ENCODE measurements around the gene CD58.
"Not testable (repeated sequence)": the region's sequence is repeated elsewhere in the genome, so short reads cannot be mapped to it uniquely, and the experiment has no call there.

CD58 gene, protein sequence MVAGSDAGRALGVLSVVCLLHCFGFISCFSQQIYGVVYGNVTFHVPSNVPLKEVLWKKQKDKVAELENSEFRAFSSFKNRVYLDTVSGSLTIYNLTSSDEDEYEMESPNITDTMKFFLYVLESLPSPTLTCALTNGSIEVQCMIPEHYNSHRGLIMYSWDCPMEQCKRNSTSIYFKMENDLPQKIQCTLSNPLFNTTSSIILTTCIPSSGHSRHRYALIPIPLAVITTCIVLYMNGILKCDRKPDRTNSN

DNA sequence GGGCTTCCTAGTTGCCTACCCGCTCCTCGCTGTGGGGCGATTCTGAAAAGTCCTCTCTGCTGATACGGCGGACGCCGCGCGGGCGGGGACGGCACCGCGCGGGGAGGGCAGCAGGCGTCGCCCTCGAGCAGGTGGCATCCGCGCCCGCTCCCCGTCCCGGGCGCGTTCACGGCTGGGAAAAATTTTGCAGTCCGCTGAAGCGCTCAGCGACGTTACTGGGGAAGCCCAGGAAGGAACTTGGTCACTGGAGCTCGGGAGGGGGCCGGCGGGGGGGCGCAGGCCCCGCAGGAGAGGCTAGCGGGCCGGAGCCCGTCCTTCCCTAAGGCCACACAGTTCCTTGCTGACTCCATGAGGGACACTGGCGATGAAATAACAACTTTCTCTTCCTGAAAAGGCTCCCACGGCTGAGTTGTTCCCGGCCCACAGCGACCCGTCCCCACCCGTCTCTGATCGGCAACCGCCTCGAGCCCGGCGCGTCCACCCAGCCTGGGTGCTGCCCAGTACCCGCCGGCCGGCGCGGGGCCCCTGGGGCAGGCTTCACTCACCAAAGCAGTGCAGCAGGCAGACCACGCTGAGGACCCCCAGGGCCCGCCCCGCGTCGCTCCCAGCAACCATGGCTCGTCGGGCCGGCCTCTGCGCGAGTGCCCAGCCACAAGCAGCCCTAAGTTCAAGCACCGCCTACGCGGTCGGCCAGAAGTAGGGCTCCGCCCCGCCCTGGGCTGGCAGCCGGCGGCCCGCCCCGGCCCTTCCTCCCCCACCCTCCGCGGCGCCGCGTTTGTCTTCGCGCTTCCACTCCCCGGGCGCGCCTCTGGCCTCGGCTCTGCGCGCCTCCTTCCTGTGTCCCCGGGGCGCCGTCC lies at the start of gene CD58:
Gene CD58, minus strand, starts transcription at position 669 of the 857 bp plus-strand sequence. Its CDS starts 54 bp downstream, at position 615.
- peak; percentile 56 to 67 for DNase-seq (ENCODE audit: low read depth in 2 of 2, low spot score in 1 of 2)

DNA sequence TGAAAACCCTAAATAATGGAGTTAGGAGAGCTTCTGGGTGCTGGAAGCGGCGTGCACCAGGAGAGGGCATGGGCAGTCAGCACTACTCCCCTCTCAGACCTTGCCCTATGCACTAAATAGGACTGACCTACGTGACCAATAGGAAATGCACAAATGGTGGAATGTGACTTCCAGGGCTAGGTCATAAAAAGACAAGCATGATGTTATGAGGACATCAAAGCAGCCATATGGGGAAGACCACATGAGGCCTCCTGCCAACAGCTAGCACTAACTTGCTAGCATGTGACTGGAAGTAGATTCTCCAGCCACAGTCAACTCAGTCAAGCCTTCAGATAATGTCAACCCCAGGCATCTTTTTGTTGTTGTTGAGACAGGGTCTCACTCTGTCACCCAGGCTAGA lies 49.6 kb upstream of the CD58 start:
- not testable (repeated sequence) for DNase-seq (ENCODE audit: low read depth in 2 of 2, low spot score in 1 of 2)

DNA sequence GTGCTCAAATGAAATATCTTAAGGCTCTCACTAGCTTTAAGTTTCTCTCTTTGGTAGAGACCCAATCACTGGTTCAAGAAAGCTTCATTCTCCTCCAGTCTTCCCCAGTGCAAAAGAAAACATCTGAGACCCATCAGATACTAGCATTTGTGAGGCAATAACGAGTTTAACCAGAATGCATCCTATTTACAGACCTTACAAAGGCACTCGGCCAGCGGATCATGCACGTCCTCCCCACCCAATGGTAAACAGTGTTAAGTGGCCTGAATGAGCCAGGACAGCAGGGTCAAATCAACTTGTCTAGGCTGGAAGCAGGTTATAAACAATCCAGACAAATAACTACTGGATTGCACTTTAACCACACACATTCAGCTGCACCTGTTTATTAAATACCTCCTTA lies 48.3 kb upstream of the CD58 start:
- DNase-seq (ENCODE audit: low read depth in 2 of 2, low spot score in 1 of 2) = not testable (repeated sequence)

DNA sequence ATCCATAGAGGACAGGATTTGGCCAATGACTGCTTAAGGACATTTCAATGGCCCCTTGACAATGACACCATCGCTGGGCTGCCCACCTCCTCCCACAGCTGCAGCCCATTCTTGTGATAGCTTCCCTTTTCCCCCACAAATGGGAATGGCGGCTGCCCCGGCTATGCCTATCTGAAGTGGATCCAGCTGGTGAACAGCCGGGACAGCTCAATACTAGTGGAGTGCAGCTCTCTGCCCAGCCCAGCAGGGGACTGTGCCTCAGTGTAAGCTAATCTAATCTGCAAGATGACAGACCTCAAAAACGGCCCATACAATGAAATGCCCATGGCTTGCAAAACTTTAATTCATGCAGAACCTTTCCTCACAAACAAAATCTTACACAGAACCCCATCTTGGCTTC lies 47.0 kb upstream of the CD58 start:
- not testable (repeated sequence) for DNase-seq (ENCODE audit: low read depth in 2 of 2, low spot score in 1 of 2)

DNA sequence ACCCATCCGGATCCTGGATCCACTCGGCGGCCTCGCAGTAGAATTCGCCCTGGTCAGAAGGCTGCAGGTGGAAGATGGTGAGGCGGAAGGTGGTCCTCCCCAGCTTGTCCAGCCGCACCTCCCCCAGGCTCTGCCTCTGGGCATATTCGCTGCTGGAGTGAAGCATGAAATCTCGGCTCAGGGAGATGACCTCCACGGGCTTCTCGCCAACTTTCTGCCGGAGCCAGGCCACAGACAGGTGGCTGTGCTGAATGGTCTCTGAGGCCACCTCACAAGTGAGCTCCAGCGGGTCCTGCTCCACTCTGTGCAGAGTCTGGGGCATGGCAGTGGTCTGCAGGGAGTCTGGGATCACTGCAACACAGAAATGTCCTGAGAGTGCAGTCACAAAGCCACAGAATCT lies 43.0 kb upstream of the CD58 start:
- DNase-seq (ENCODE audit: low read depth in 2 of 2, low spot score in 1 of 2) = not testable (repeated sequence)

DNA sequence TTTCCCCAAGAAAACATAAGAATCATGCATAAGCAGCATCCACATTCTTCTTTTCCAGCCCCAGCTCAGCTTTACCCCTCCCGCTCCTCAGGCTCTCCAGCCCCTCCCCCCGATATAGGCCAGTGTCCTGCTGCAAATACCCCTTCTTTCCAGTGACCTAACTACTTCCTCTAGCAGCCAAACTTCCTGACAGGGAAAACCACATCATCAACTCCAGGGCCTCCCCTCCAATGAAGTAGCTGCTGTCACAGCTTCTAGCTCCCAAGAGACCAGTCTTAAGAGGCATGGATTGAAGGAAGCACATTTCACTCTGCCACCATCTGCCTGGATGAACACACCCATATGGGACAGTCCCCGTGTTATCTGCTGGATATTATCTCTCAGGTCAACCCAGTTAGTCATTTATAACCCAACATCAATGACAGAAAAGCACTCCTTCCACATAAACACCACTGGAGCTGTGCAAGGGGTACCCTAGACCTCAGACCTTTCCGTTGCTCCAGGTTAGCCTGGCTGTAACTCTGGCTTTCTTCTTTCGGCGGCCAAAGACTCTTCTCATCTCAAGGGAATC lies 39.1 kb upstream of the CD58 start:
- DNase-seq (ENCODE audit: low read depth in 2 of 2, low spot score in 1 of 2) = not testable (repeated sequence)

DNA sequence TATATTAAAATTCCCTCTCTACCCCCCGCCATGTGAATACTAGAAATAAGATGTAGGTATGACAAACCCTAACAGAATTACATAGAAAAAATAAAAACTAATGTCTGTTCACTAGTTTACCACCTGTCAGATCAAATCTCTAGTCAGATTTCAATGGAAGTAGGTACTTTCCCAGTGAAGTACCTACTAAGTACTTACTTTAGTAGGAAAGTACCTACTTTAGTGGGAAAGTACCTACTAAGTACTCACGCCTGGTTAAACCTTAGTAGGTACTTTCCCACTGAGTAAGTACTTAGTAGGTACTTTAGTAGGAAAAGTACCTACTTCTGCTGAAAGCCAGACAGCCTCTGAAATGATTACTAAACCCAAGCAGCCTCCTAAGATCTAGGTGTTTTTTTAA lies 38.0 kb upstream of the CD58 start:
- DNase-seq (ENCODE audit: low read depth in 2 of 2, low spot score in 1 of 2) = not testable (repeated sequence)

DNA sequence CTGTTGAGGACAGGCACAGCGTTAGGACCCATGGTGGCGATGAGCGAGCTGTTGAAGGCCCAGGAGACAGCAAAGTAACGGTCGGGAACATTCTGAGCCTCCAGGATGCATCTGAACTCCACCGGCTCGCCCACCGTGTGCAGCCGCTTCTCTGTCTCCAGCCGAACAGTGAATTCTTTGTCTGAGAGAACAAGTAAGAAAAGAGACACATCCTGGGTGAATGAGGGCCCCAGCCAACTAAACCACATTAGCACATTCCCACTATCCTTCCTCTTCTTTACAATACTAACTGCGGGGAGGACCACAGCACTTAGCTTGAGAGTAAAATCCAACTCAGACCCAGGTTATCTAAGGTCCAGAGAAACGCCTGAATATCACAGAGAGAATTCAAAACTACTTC lies 37.3 kb upstream of the CD58 start:
- not testable (repeated sequence) for DNase-seq (ENCODE audit: low read depth in 2 of 2, low spot score in 1 of 2)

DNA sequence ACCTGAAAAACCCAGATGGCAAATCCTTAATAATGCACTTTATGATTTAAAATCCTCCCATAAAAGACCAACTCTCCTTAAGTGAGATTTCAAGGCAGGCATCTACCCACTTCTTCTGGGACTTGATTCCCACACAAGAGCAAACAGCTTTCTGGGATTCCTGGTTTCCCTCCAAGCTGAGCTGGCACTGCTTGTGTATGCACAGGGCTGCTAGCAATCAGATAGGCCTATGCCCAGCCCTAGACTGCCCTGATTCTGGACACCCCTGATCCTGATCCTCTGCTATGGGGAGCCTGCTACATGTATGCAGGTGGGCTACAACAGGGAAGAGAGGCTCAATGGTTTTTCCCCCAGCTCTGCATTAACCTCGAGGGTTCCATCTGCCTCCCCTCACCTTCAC lies 36.6 kb upstream of the CD58 start:
- DNase-seq (ENCODE audit: low read depth in 2 of 2, low spot score in 1 of 2) = not testable (repeated sequence)

DNA sequence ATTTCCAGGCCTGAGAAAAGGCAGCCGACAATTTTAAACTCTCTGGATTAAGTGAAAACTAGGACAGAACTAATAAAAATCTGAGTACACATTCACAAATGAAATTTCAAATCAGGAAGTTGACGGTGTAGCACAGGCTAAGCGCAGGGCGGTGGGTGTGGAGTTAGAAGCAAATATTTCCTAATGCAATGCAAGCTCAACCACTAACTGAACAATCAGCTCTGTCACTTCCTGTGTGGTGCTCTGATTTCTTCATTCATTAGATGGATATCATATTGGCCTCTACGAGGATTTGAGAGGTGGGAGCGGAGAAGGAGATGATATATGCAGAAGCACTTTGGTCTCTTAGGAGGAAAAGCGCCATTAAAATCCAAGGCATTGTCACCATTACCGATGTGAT lies 35.2 kb upstream of the CD58 start:
- not testable (repeated sequence) for DNase-seq (ENCODE audit: low read depth in 2 of 2, low spot score in 1 of 2)

DNA sequence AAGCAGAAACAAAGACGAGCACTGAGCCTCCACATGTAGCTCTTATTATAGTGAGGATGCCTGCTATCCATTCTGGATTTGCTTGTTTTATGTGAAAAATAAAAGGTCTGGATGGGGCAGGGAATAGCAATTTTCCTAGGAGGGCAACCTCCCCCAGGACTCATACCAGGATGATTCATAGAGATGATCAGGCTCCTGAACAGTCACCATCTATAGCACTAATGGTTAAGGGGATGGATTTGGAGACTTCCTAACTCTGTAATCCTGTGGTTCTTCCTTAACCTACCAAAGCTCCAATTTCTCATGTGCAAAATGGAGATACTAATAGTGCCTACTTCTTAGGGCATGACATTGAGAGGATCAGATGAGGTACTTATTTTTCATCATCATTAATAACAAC lies 34.5 kb upstream of the CD58 start:
- DNase-seq (ENCODE audit: low read depth in 2 of 2, low spot score in 1 of 2) = no peak

DNA sequence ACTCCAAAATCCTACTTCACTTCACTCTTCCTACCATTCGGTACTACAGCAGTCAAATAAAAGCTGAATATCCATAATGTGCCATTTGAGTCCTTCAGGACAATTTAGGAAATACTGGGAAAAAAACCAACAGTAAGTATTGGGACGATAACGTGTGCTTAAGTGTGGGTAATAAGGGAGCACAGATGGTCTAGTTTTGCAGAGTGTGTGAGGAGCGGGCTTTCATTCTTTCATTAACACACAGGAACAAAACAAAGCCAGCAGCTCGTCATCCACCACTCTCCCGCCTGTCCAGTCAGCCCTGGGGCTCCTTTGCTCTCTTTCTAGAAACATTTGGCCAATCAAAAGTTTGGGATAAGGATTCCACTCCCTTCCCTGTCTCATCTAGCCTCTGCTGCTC lies 33.6 kb upstream of the CD58 start:
- DNase-seq (ENCODE audit: low read depth in 2 of 2, low spot score in 1 of 2) = not testable (repeated sequence)

DNA sequence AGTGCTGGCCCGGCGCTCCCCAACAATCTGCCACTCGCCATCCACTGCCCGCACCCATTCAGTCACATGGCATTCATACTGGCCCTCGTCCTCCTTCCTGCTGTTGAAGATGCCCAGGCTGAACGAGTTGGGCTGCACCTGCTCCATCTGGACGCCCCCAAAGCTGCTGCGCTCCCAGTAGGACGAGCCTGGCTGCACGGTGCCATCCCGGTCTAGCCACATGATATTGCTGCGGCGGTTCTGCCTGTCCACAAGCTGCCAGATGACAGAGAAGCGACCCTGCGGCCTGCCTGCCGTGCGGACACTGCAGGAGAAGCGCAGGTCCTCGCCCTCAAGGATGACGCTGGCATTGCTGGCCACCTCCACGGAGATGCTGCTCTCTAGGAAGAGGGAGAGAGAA lies 32.8 kb upstream of the CD58 start:
- DNase-seq (ENCODE audit: low read depth in 2 of 2, low spot score in 1 of 2) = not testable (repeated sequence)

DNA sequence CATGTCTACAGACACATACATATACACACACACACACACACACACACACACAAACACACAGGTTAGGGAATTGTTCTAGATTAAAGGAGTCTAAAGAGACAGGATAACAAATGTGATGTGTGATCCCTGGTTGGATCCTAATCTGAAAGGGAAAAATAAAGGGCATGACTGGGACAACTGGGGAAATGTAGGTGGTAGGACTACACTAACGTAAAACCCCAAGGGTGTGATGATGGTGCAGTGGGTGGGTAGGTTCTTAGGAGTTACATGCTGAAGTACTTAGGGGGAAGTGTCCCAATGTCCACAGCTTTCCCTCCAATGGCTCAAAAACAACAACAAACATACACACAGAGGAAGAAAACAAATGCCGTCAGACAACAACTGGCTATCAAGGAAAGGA lies 28.5 kb upstream of the CD58 start:
- not testable (repeated sequence) for DNase-seq (ENCODE audit: low read depth in 2 of 2, low spot score in 1 of 2)

DNA sequence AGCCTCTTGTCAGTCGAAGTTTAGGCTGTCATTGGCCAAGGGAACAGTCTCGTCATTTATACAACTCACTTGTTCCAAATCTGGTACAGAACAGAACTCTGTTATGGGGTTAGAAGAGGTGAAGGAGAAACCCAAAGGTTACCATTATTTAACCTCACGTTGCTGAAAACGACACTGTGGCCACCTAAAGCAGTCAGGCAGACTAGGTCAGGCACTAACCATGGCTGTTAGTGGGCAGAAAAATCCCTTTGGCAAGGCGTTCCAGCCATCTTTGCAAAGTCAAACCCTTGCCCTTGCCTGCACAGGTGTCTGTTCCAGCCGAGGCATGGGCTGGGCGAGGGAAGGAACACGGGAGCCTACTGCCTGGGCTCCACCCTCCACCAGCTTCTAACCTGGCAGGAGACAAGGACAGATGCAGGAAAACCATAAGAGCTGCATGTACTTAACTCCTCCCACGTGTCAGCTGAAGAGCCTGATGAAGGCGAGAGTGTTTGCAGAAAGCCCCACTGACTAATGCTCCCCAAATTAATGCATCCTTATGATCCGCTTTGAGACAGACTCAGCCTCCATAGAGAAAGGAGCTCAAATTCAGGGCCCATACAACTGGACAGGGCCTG lies 27.7 kb upstream of the CD58 start:
- DNase-seq (ENCODE audit: low read depth in 2 of 2, low spot score in 1 of 2) = not testable (repeated sequence)

DNA sequence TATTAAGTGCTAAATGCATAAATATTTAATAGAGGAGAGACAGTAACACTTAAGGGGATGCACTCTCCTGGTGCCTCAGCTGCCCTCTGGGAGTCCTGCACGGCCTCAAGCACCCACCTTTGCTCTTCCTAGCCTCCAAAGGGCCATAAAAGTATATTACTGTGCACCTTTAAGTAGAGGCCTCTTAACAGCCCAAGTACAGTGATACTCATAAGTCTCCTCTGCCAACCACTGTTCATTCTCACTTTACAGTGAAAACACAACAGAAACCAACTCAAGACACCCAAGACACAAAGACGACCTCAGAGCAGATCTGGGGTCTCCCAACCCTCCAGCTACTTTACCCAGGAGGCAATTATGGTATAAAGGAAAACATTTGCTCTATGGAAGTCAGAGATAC lies 26.6 kb upstream of the CD58 start:
- DNase-seq (ENCODE audit: low read depth in 2 of 2, low spot score in 1 of 2) = not testable (repeated sequence)

DNA sequence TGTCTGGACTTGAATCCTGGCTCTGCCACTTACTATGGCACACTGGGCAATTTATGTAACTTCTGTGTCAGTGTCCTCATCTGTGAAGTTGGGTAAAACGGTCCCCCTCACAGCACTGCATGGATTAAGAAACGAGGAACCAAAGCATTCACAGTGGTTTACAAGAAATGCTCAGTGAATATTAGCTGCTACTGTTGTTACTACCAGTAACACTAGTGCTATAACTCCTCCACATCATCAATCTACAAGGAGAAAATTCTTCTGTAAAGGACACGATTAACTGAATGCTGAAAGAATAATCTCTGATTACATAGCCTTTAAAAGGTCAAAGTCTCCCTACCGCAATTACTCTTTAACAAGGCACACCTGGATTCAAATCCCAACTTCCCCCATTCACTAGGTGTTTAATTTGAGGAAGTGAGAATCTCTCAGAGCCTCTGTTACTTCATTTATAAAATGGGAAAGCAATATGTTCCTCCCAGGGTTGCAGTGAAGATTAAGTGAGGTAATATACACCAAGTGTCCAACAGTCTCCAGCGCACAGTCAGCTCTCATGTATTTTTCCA lies 26.0 kb upstream of the CD58 start:
- not testable (repeated sequence) for DNase-seq (ENCODE audit: low read depth in 2 of 2, low spot score in 1 of 2)

DNA sequence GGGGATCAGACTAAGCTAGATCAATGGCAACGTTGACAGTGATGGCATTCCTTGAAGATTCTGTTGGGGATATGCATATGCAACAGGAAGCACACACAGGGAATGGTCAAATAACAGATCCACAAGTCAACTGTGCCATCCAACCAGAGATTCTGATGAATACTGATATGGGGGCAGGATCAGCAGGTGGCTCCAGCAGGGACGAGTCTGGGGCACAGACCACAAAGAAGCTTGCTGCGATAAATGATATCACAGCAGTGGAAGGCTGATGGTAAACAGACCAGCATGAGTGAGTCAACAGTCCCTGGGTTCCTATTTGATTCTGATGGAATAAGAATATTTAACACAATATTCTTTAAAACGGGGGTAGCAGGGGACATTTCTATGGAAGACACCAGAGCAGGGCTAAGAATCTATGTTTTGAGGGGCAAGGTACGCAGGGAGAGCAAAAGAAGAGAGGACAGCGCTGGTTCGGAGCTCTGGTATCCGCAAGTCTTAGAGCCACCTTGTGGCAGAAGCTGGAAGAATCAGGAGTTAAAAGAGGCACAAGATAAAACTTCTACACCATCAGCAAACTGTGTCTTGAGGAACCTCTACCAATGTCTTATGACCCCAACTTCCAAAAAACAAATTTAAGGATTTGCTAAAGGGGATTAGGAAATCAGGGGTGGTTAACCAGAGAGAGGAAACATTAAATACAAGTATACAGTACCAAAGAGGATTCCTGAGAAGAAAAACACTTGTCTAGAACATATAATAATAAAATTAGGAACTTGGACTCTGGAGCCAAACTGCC lies 25.3 kb upstream of the CD58 start:
- DNase-seq (ENCODE audit: low read depth in 2 of 2, low spot score in 1 of 2) = not testable (repeated sequence)

DNA sequence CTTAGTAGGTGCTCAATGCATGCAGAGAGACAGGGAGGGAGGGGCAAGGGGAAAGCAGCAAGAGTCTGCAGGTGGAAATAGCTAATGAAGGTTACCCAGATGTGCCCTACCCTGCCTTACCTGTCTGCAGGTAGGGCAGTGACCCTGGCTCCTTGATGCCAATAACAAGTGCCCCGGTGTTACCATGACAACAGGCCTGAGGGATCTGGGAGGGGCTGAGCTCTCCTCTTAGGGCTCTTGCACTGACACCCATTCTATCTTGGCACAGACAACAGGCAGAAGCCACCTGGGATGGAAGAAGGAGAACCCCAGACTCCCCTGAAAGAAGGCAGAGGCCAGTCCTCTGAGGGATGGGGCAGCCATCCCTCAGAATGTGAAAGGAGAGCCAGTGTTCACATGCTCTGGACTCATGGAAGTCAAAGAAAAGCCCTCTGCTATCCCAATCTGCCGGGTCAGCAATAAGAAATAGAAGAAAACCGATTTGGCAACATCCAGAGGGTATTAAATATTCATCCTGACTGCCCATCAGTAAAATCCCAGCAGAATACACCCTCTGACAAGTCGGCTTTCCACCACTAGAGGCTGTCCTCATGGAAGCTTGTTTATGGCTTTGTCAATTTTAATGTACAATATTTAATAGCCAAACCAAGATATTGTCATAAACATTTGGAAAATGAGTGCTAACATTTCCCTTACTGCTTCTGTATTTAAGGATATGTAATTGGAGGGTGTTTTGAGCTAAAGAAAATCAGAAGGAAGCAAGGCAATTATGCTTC lies 24.4 kb upstream of the CD58 start:
- not testable (repeated sequence) for DNase-seq (ENCODE audit: low read depth in 2 of 2, low spot score in 1 of 2)

DNA sequence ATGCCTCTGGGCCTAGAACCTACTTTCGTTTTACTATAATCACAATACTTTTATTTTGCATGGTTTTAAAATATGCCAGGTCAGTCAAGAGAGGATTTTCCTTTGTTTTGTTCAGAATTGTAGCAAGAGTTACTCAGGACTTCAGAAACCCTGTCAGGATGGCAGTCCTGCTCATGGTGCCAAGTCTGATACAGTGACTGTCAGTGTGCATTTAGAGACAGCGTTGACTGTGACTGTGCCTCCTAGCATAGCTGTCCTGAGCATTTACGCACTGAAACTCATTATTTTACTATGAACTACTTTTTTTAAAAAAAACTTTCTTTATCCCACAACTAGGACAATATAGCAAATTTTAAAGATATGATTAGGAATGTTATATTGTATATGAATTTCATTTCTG lies 23.2 kb upstream of the CD58 start:
- DNase-seq (ENCODE audit: low read depth in 2 of 2, low spot score in 1 of 2) = not testable (repeated sequence)
